PC-3 (cell line): ENCODE data around the gene YEATS4.

Experiments
- EZH2 ChIP-seq: fragments of 300-600 bp; sonication (generic); IDR thresholded peaks from one replicate; pipeline ENCODE4 v1.6.1; 2017; ENCODE audit warnings: antibody characterized with exemption, mild to moderate bottlenecking, low read length; ENCODE audit not compliant: unreplicated experiment
- TF ChIP-seq, protein P1 (sequence below): fragments of 300-600 bp; sonication (generic); conservative IDR thresholded peaks from 2 replicates; pipeline ENCODE4 v1.5.1; 2017; ENCODE audit warnings: antibody characterized with exemption, low read depth, mild to moderate bottlenecking, low read length

DNA sequence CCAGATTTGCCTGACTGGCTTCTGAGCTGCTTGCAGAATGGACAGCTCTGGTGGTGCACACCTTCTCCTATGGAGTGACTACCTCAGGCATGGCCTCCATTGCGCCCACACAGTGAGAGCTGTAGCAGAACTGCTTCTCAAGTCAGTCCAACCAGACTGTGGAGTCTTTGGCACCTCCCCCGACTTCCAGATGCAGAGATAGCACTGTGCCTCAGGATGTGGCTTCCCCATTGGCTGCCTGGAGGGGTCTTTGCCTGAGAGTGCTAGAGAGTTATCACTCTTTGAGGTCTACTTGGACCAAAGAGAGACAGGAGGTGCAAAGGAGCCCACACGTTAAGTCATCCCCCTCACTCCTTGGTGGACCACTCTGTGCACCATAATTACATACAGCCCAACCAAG is 65.9 kb downstream of the YEATS4 start:
- TF ChIP-seq, protein P1, sequence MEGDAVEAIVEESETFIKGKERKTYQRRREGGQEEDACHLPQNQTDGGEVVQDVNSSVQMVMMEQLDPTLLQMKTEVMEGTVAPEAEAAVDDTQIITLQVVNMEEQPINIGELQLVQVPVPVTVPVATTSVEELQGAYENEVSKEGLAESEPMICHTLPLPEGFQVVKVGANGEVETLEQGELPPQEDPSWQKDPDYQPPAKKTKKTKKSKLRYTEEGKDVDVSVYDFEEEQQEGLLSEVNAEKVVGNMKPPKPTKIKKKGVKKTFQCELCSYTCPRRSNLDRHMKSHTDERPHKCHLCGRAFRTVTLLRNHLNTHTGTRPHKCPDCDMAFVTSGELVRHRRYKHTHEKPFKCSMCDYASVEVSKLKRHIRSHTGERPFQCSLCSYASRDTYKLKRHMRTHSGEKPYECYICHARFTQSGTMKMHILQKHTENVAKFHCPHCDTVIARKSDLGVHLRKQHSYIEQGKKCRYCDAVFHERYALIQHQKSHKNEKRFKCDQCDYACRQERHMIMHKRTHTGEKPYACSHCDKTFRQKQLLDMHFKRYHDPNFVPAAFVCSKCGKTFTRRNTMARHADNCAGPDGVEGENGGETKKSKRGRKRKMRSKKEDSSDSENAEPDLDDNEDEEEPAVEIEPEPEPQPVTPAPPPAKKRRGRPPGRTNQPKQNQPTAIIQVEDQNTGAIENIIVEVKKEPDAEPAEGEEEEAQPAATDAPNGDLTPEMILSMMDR, result no peak
- TF ChIP-seq EZH2, result no peak
